Neutrophil (primary cell): ENCODE data around the gene STMP1.

Experiments used
- H3K27ac ChIP-seq: fragments of 200-600 bp; sonication (generic); 2 replicates; pipeline ENCODE4 v1.5.1; 2016; ENCODE audit warnings: mild to moderate bottlenecking, moderate library complexity
- H3K27me3 ChIP-seq: fragments of 200-600 bp; sonication (generic); 2 replicates; pipeline ENCODE4 v1.6.0; 2016; ENCODE audit warnings: mild to moderate bottlenecking
- H3K36me3 ChIP-seq: fragments of 200-600 bp; sonication (generic); 2 replicates; pipeline ENCODE4 v1.5.1; 2017
- H3K4me1 ChIP-seq, 2 experiments: fragments of 200-600 bp in 1 of 2; sonication (generic) in 1 of 2; 1 replicate in 1 of 2; 2 replicates in 1 of 2; pipeline versions ENCODE4 v1.5.1 to v1.6.1; 2013 to 2016; ENCODE audit warnings: low read depth in 1 of 2, low read length in 1 of 2, mild to moderate bottlenecking in 1 of 2, moderate library complexity in 1 of 2; ENCODE audit not compliant: control insufficient read depth in 1 of 2, insufficient read depth in 1 of 2
- H3K4me3 ChIP-seq, 2 experiments: fragments of 200-600 bp in 1 of 2; sonication (generic) in 1 of 2; 1 replicate in 1 of 2; 2 replicates in 1 of 2; pipeline ENCODE4 v1.5.1; 2013 to 2016; ENCODE audit warnings: low read depth in 1 of 2, low read length in 1 of 2, mild to moderate bottlenecking in 1 of 2, moderate library complexity in 1 of 2
- H3K9me3 ChIP-seq: fragments of 200-600 bp; sonication (generic); 2 replicates; pipeline ENCODE4 v1.5.1; 2016
- CTCF ChIP-seq: fragments of 200-600 bp; sonication (generic); IDR thresholded peaks from 2 replicates; pipeline ENCODE4 v1.5.1; 2016; ENCODE audit warnings: antibody characterized with exemption

The STMP1 gene

GRCh38 chr7:135713836-135714470, 51.6 kb downstream of the STMP1 start:
- Histone ChIP-seq H3K9me3 (no peaks in the 10 kb centered on the region), H3K27ac (no peak overlapping the region), H3K27me3 (no peaks in the 10 kb centered on the region), H3K4me1 (no peaks in the 10 kb centered on the region), H3K36me3 (no peaks in the 10 kb centered on the region), H3K4me3 (no peak overlapping the region)
- no peak for TF ChIP-seq CTCF

GRCh38 chr7:135714534-135715009, 52.3 kb downstream of the STMP1 start:
- Histone ChIP-seq H3K4me3 (no peak overlapping the region), H3K9me3 (no peaks in the 10 kb centered on the region), H3K36me3 (no peaks in the 10 kb centered on the region), H3K27ac (no peak overlapping the region), H3K27me3 (no peaks in the 10 kb centered on the region), H3K4me1 (no peaks in the 10 kb centered on the region)
- no peak for TF ChIP-seq CTCF

GRCh38 chr7:135715055-135715522, 52.8 kb downstream of the STMP1 start:
- H3K9me3 ChIP-seq, result no peaks in the 10 kb centered on the region
- TF ChIP-seq CTCF, result no peak
- no peaks in the 10 kb centered on the region for H3K4me1 ChIP-seq
- H3K36me3 ChIP-seq, result no peaks in the 10 kb centered on the region
- H3K27ac ChIP-seq, result no peak overlapping the region
- H3K4me3 ChIP-seq, result no peak overlapping the region
- no peaks in the 10 kb centered on the region for H3K27me3 ChIP-seq

GRCh38 chr7:135715673-135716072, 53.4 kb downstream of the STMP1 start:
- H3K4me3 ChIP-seq, result no peak overlapping the region
- H3K9me3 ChIP-seq, result no peaks in the 10 kb centered on the region
- no peaks in the 10 kb centered on the region for H3K4me1 ChIP-seq
- no peak for TF ChIP-seq CTCF
- H3K27ac ChIP-seq, result no peak overlapping the region
- H3K27me3 ChIP-seq, result no peaks in the 10 kb centered on the region
- no peaks in the 10 kb centered on the region for H3K36me3 ChIP-seq

GRCh38 chr7:135716677-135717238, 54.4 kb downstream of the STMP1 start:
- no peak for TF ChIP-seq CTCF
- no peak overlapping the region for H3K4me3 ChIP-seq
- no peak overlapping the region for H3K27ac ChIP-seq
- H3K4me1 ChIP-seq, result no peaks in the 10 kb centered on the region
- no peaks in the 10 kb centered on the region for H3K27me3 ChIP-seq
- H3K9me3 ChIP-seq, result no peaks in the 10 kb centered on the region
- no peaks in the 10 kb centered on the region for H3K36me3 ChIP-seq
